Epithelial cell of esophagus (primary cell): ENCODE data around the gene SNX10.
A peak's percentile ranks its signal among the peaks of the same experiment; 100 is the strongest.
"Not testable (repeated sequence)": the region's sequence is repeated elsewhere in the genome, so short reads cannot be mapped to it uniquely, and the experiment has no call there.

ENCODE experiments used
- DNase-seq: peaks from one replicate; pipeline ENCODE4 v3.0.0; 2010; ENCODE audit warnings: low read depth
- H3K4me3 ChIP-seq: 2 replicates; pipeline ENCODE4 v1.5.1; 2011; ENCODE audit warnings: mild to moderate bottlenecking, low read length, control low read depth
- TF ChIP-seq, protein P1 (sequence below): IDR thresholded peaks from 2 replicates; pipeline ENCODE4 v1.5.1; 2011; ENCODE audit warnings: low read depth, mild to moderate bottlenecking, low read length, control low read depth, inconsistent platforms; ENCODE audit not compliant: insufficient read depth; ENCODE audit errors: missing control alignments

Gene SNX10, protein sequence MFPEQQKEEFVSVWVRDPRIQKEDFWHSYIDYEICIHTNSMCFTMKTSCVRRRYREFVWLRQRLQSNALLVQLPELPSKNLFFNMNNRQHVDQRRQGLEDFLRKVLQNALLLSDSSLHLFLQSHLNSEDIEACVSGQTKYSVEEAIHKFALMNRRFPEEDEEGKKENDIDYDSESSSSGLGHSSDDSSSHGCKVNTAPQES

DNA sequence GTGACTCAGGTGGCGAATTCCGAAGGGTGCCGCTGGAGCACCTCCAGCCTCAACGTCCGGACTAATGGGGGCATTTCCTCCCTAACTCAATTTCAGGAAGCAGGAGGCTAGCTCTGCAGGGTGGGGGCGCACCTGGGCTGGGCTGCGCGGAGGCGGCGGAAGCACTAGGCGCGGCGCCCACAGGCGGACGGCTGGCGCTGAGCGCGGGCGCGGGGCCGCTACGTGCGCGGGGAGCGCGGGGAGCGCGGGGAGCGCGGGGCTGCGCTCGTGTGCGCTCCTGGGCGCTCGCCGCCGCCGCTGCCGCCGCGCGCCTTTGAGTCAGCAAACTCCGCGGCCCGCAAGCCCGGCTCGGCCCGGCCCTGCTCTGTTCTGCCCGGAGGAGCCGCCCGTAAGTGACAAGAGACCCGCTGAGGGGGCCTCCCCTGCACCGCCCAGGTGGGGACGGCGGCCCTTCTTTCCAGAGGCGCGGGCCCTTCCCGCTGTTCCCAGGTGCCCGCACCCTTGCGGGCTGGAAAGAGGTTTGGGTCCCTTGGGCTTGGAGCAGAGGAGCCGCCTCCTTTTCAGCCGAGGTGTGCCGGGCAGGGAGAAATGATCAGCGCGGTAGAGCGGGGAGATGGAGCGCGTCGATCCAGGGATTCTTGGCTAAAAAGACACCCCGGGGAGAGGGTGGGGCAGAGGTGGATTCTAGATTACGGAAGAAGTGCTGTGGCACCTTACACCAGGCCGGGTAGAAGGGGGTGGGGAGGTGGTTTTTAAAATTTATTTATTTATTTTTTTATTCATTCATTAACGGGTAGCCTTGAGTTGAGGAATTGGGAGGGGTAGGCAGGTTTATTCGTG is at the start of gene SNX10:
SNX10 (plus strand) TSS at position 164 of the 840 bp plus-strand sequence. CDS start 54,581 bp downstream, outside the sequence.
- DNase-seq: peak; percentile 65
- TF ChIP-seq, protein P1, sequence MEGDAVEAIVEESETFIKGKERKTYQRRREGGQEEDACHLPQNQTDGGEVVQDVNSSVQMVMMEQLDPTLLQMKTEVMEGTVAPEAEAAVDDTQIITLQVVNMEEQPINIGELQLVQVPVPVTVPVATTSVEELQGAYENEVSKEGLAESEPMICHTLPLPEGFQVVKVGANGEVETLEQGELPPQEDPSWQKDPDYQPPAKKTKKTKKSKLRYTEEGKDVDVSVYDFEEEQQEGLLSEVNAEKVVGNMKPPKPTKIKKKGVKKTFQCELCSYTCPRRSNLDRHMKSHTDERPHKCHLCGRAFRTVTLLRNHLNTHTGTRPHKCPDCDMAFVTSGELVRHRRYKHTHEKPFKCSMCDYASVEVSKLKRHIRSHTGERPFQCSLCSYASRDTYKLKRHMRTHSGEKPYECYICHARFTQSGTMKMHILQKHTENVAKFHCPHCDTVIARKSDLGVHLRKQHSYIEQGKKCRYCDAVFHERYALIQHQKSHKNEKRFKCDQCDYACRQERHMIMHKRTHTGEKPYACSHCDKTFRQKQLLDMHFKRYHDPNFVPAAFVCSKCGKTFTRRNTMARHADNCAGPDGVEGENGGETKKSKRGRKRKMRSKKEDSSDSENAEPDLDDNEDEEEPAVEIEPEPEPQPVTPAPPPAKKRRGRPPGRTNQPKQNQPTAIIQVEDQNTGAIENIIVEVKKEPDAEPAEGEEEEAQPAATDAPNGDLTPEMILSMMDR: peak; percentile 17
- H3K4me3 ChIP-seq: peak within 1 kb of the TSS; percentile 50

GRCh38 chr7:26245150-26245549 is 46.5 kb upstream of the SNX10 start:
- TF ChIP-seq, protein P1: no peak
- no peak overlapping the region for H3K4me3 ChIP-seq
- DNase-seq: no peak

GRCh38 chr7:26250239-26250638 is 41.4 kb upstream of the SNX10 start:
- TF ChIP-seq, protein P1: no peak
- no peak overlapping the region for H3K4me3 ChIP-seq
- DNase-seq: no peak

- H3K4me3 ChIP-seq, DNase-seq: not testable (repeated sequence)
Observed at GRCh38 chr7:26261866-26262265, 29.8 kb upstream of the SNX10 start.

- TF ChIP-seq, protein P1: no peak
- peak; percentile 50 for DNase-seq
- no peak overlapping the region for H3K4me3 ChIP-seq
Observed at GRCh38 chr7:26265065-26265464, 26.6 kb upstream of the SNX10 start.

DNA sequence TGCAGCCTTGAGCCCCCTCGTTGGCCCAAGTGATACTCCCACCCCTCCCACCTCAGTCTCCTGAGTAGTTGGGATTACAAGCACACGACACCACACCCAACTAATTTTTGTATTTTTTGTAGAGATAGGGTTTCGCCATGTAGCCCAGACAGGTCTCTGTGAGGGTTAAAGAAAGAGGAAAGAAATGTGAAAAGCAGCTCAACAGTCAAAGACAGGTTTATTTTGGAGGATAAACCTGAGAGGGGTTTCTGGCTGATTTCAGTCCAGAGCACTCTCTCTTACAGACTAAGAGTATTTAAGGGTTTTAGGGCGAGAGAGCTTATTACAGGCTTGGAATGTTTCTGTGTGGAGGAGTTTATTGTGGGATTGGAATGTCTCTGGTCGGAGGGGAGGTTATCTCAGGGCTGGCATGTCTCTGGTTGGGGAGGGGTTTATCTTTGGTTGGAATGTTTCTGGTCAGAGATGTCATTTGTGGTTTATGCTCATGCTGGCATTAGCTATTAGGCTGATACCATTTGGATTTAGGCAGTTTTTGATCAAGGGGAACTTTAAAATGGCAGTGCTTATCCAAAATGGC is 26.1 kb upstream of the SNX10 start:
- DNase-seq: no peak
- TF ChIP-seq, protein P1: no peak
- H3K4me3 ChIP-seq: no peak overlapping the region

DNA sequence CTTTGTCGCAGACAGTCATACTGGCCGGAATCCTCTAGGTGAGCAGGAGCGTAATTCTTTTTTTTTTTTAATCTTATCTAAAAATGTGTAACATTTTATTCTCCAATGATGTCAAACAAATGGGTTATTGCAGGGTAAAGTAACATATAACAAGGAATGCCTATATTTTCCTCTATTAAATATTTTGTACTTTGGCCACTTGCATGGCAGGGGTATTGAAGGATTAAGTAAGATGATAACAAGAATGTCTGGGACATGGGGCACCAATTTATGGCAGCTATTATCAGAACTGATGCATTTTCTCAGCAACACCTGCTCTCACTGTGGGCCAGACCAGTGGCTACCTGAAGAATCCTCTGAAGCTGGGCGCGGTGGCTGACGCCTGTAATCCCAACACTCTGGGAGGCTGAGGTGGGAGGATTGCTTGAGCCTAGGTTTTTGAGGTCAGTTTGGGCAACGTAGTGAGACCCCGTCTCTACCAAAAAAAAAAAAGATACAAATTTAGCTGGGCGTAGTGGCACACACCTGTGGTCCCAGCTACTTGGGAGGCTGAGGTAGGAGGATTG is 24.0 kb upstream of the SNX10 start:
- TF ChIP-seq, protein P1: no peak
- no peak overlapping the region for H3K4me3 ChIP-seq
- DNase-seq: no peak
